Caco-2 (cell line): ENCODE measurements around the gene GRM7. TPM values are rescaled to one million over a fixed set of nuclear protein-coding genes. Genes with fewer than 3 reads are reported as not detected.

Source experiments
- BruUV-seq: library from RNA; stranded (reverse); fragments of 400-500 nt; replicated peaks from 2 replicates; lab custom pipeline; 2021; lab: Mats Ljungman, UMichigan
- CTCF ChIA-PET: fragments of 300-600 bp; sonication (Branson Sonifier 250); formaldehyde crosslinking; loops from one replicate; lab custom pipeline; 2022; ENCODE audit warnings: antibody characterized with exemption; lab: Charles Lee
- POLR2A ChIA-PET: fragments of 300-600 bp; sonication (Branson Sonifier 250); formaldehyde crosslinking; loops from one replicate; lab custom pipeline; 2022; ENCODE audit warnings: antibody characterized with exemption; lab: Charles Lee
- DNase-seq, 2 experiments: peaks; one replicate each; pipeline versions ENCODE4 v3.0.0 to v3.0.0-alpha.2; 2020 to 2022
- H3K27me3 ChIP-seq: replicated peaks from 2 replicates; pipeline ENCODE4 v1.6.0; 2011; ENCODE audit warnings: low read length; ENCODE audit not compliant: control insufficient read depth, insufficient read depth
- H3K36me3 ChIP-seq: 2 replicates; pipeline ENCODE4 v1.5.1; 2011; ENCODE audit warnings: low read length; ENCODE audit not compliant: control insufficient read depth, insufficient read depth
- H3K4me1 ChIP-seq: fragments of 250-450 bp; sonication (Bioruptor Pico); 2 replicates; pipeline ENCODE4 v1.5.1; 2020; ENCODE audit warnings: mild to moderate bottlenecking
- H3K4me3 ChIP-seq: 2 replicates; pipeline ENCODE4 v1.5.1; 2011; ENCODE audit warnings: low read depth, mild to moderate bottlenecking, control low read depth, low read length
- H3K9me3 ChIP-seq: fragments of 250-450 bp; sonication (Bioruptor Pico); 2 replicates; pipeline ENCODE4 v1.5.1; 2020; ENCODE audit warnings: mild to moderate bottlenecking, moderate library complexity
- H3K27ac Mint-ChIP-seq: one replicate; pipeline ENCODE4 v1.8.0; 2022; ENCODE audit warnings: mixed read lengths; ENCODE audit not compliant: unreplicated experiment
- H3K27me3 Mint-ChIP-seq: one replicate; pipeline ENCODE4 v1.8.0; 2022; ENCODE audit warnings: mixed read lengths; ENCODE audit not compliant: insufficient read depth, unreplicated experiment
- H3K36me3 Mint-ChIP-seq: one replicate; pipeline ENCODE4 v1.8.0; 2022; ENCODE audit warnings: mild to moderate bottlenecking, mixed read lengths; ENCODE audit not compliant: insufficient read depth, unreplicated experiment
- H3K4me1 Mint-ChIP-seq: one replicate; pipeline ENCODE4 v1.8.0; 2022; ENCODE audit warnings: low read depth, mixed read lengths; ENCODE audit not compliant: unreplicated experiment
- H3K4me3 Mint-ChIP-seq: one replicate; pipeline ENCODE4 v1.8.0; 2022; ENCODE audit warnings: mild to moderate bottlenecking, moderate library complexity, mixed read lengths; ENCODE audit not compliant: unreplicated experiment
- H3K9me3 Mint-ChIP-seq: one replicate; pipeline ENCODE4 v1.8.0; 2022; ENCODE audit warnings: mixed read lengths; ENCODE audit not compliant: unreplicated experiment
- CTCF ChIP-seq, 2 experiments: fragments of 200-600 bp in 1 of 2; IDR thresholded peaks; 1 replicate in 1 of 2; 2 replicates in 1 of 2; pipeline versions ENCODE4 v1.5.1 to v1.8.0; 2011 to 2022; ENCODE audit warnings: antibody characterized with exemption in 1 of 2, control low read depth in 1 of 2, inconsistent platforms in 1 of 2, low read depth in 1 of 2, low read length in 1 of 2, mild to moderate bottlenecking in 1 of 2, moderate library complexity in 1 of 2; ENCODE audit not compliant: insufficient read depth in 1 of 2, severe bottlenecking in 1 of 2, unreplicated experiment in 1 of 2
- intact Hi-C: fragments of 100-400 bp; cut with micrococcal nuclease; formaldehyde crosslinking; loops from one replicate; pipeline ENCODE4 v1.10.0; 2022; ENCODE audit not compliant: unreplicated experiment
- total RNA-seq: library from RNA; stranded (reverse); gene quantifications from 2 replicates; pipeline ENCODE4 v1.2.3, GENCODE V29; 2022

GRM7 gene
- total RNA-seq, 1 experiment from 2014 or later = not detected

GRCh38 chr3:7577513-7577912 lies 716.6 kb downstream of the GRM7 start:
- H3K27ac Mint-ChIP-seq = no peak overlapping the region
- no peak for TF ChIP-seq CTCF (IDR thresholded peaks at IDR 0.05; ENCODE audit: insufficient read depth in 1 of 2, low read depth in 1 of 2, low read length in 1 of 2, severe bottlenecking in 1 of 2, unreplicated experiment in 1 of 2)
- no TSS peak for BruUV-seq
- DNase-seq = no peak
- intact Hi-C loops = no loop called here
- ChIA-PET POLR2A (no interaction called here), CTCF (no interaction called here)
- H3K36me3 ChIP-seq = no peaks in the 10 kb centered on the region
- no peak overlapping the region for H3K4me3 Mint-ChIP-seq
- no peaks in the 10 kb centered on the region for H3K36me3 Mint-ChIP-seq
- no peaks in the 10 kb centered on the region for H3K27me3 ChIP-seq
- H3K27me3 Mint-ChIP-seq = peaks cover 4% of the 10 kb centered on the region
- no peaks in the 10 kb centered on the region for H3K9me3 ChIP-seq
- no peak overlapping the region for H3K4me3 ChIP-seq
- H3K9me3 Mint-ChIP-seq = no peaks in the 10 kb centered on the region
- H3K4me1 ChIP-seq = no peaks in the 10 kb centered on the region
- H3K4me1 Mint-ChIP-seq = no peaks in the 10 kb centered on the region

- ChIA-PET POLR2A (no interaction called here), CTCF (no interaction called here)
- H3K36me3 Mint-ChIP-seq = no peaks in the 10 kb centered on the region
- Histone ChIP-seq H3K27me3 (no peaks in the 10 kb centered on the region), H3K4me1 (no peaks in the 10 kb centered on the region), H3K9me3 (no peaks in the 10 kb centered on the region), H3K36me3 (no peaks in the 10 kb centered on the region), H3K4me3 (no peak overlapping the region)
- H3K9me3 Mint-ChIP-seq = no peaks in the 10 kb centered on the region
- no peak overlapping the region for H3K27ac Mint-ChIP-seq
- no peak overlapping the region for H3K4me3 Mint-ChIP-seq
- DNase-seq = no peak
- intact Hi-C loops = no loop called here
- TF ChIP-seq CTCF (IDR thresholded peaks at IDR 0.05; ENCODE audit: insufficient read depth in 1 of 2, low read depth in 1 of 2, low read length in 1 of 2, severe bottlenecking in 1 of 2, unreplicated experiment in 1 of 2) = no peak
- BruUV-seq = no TSS peak
- no peaks in the 10 kb centered on the region for H3K4me1 Mint-ChIP-seq
- H3K27me3 Mint-ChIP-seq = peaks cover 4% of the 10 kb centered on the region
Observed at GRCh38 chr3:7581831-7582230, 720.9 kb downstream of the GRM7 start.

- Mint-ChIP-seq H3K4me3 (no peak overlapping the region), H3K27me3 (peaks cover 4% of the 10 kb centered on the region), H3K27ac (no peak overlapping the region), H3K9me3 (no peaks in the 10 kb centered on the region), H3K4me1 (no peaks in the 10 kb centered on the region), H3K36me3 (no peaks in the 10 kb centered on the region)
- ChIA-PET POLR2A (no interaction called here), CTCF (no interaction called here)
- intact Hi-C loops = no loop called here
- Histone ChIP-seq H3K4me1 (no peaks in the 10 kb centered on the region), H3K36me3 (no peaks in the 10 kb centered on the region), H3K9me3 (no peaks in the 10 kb centered on the region), H3K27me3 (no peaks in the 10 kb centered on the region), H3K4me3 (no peak overlapping the region)
- no peak for DNase-seq
- BruUV-seq = no TSS peak
- TF ChIP-seq CTCF (IDR thresholded peaks at IDR 0.05; ENCODE audit: insufficient read depth in 1 of 2, low read depth in 1 of 2, low read length in 1 of 2, severe bottlenecking in 1 of 2, unreplicated experiment in 1 of 2) = no peak
Observed at GRCh38 chr3:7585052-7585451, 724.1 kb downstream of the GRM7 start.
